Tibial nerve (tissue), 4 donors: Measurements from ENCODE around the gene CERS6. TPM values are rescaled to one million over a fixed set of nuclear protein-coding genes. Genes with fewer than 3 reads are reported as not detected.

Experiments used
- DNase-seq, 2 donors: peaks; one replicate each; pipeline ENCODE4 v3.0.0-alpha.2; 2019; ENCODE audit warnings: low spot score in 2 of 2
- H3K27ac ChIP-seq, 4 donors: fragments of 200-600 bp; sonication (generic) in 3 of 4; one replicate each; pipeline ENCODE4 v1.5.1; 2017 to 2019; ENCODE audit warnings: mild to moderate bottlenecking in 1 of 4
- H3K27me3 ChIP-seq, 2 donors: fragments of 200-600 bp; sonication (generic) in 1 of 2; one replicate each; pipeline versions ENCODE4 v1.5.1 to v1.6.0; 2017 to 2019
- H3K36me3 ChIP-seq, 3 donors: fragments of 200-600 bp; sonication (generic); one replicate each; pipeline ENCODE4 v1.5.1; 2018 to 2019
- H3K4me1 ChIP-seq, 4 donors: fragments of 200-600 bp; sonication (generic) in 3 of 4; one replicate each; pipeline ENCODE4 v1.5.1; 2017 to 2019
- H3K4me3 ChIP-seq, 4 donors: fragments of 200-600 bp; sonication (generic) in 3 of 4; one replicate each; pipeline ENCODE4 v1.5.1; 2017 to 2019; ENCODE audit warnings: mild to moderate bottlenecking in 1 of 4, moderate library complexity in 1 of 4
- H3K9me3 ChIP-seq, 4 donors: fragments of 200-600 bp; sonication (generic) in 3 of 4; one replicate each; pipeline ENCODE4 v1.5.1; 2017 to 2019
- CTCF ChIP-seq, 5 experiments: fragments of 200-600 bp in 3 of 5; fragments of 450-650 bp in 2 of 5; sonication (generic) in 3 of 5; IDR thresholded peaks; one replicate each; pipeline ENCODE4 v1.5.1; 2016 to 2019; ENCODE audit warnings: antibody characterized with exemption in 5 of 5, mild to moderate bottlenecking in 3 of 5, moderate library complexity in 2 of 5
- EP300 ChIP-seq, 2 donors: sonication (generic); formaldehyde crosslinking; IDR thresholded peaks; one replicate each; pipeline ENCODE4 v1.6.1; 2017; ENCODE audit warnings: antibody characterized with exemption in 2 of 2, mild to moderate bottlenecking in 1 of 2
- POLR2A ChIP-seq, 2 donors: fragments of 450-650 bp; IDR thresholded peaks; one replicate each; pipeline ENCODE4 v1.6.1; 2017; ENCODE audit warnings: antibody characterized with exemption in 2 of 2, mild to moderate bottlenecking in 2 of 2, moderate library complexity in 2 of 2
- WGBS, 2 donors: methylation state at CpG; one replicate each; pipeline ENCODE4 v1.1.5; 2018; 5-methylcytosine and 5-hydroxymethylcytosine counted together
- total RNA-seq, 4 donors: library from RNA; depleted of rRNA; stranded (reverse); fragments of >200 nt; gene quantifications; one replicate each; pipeline ENCODE4 v1.1.0, GENCODE V29; 2016

Gene CERS6
- total RNA-seq, 4 donors from 2014 or later: 37.7 to 38.7 (median 37.8) TPM

GRCh38 chr2:168441214-168441872 is 14.7 kb upstream of the CERS6 start:
- TF ChIP-seq CTCF (IDR thresholded peaks at IDR 0.05): no peak
- no peak for TF ChIP-seq EP300 (IDR thresholded peaks at IDR 0.05)
- no peak for TF ChIP-seq POLR2A (IDR thresholded peaks at IDR 0.05)
- peaks cover 0 to 5% (median 0%) of the 10 kb centered on the region in 4 donors for H3K4me1 ChIP-seq
- no peak overlapping the region for H3K27ac ChIP-seq
- H3K36me3 ChIP-seq: no peaks in the 10 kb centered on the region
- no peak overlapping the region for H3K4me3 ChIP-seq
- no peak for DNase-seq
- WGBS, 2 donors: 87 to 89% methylated on average over 6 of the region's 6 CpGs
- H3K27me3 ChIP-seq: no peaks in the 10 kb centered on the region
- peaks cover 0 to 6% (median 0%) of the 10 kb centered on the region in 4 donors for H3K9me3 ChIP-seq

GRCh38 chr2:168443818-168444217 is 12.3 kb upstream of the CERS6 start:
- Histone ChIP-seq H3K36me3 (no peaks in the 10 kb centered on the region), H3K9me3 (peaks cover 0 to 6% (median 0%) of the 10 kb centered on the region in 4 donors), H3K4me3 (no peak overlapping the region), H3K27me3 (no peaks in the 10 kb centered on the region), H3K27ac (no peak overlapping the region), H3K4me1 (peaks cover 0 to 5% (median 0%) of the 10 kb centered on the region in 4 donors)
- DNase-seq: no peak
- TF ChIP-seq POLR2A (IDR thresholded peaks at IDR 0.05) (no peak), EP300 (IDR thresholded peaks at IDR 0.05) (no peak), CTCF (IDR thresholded peaks at IDR 0.05) (no peak)

- no peaks in the 10 kb centered on the region for H3K27me3 ChIP-seq
These were observed 10.1 kb upstream of the CERS6 start for GRCh38 chr2:168445960-168446359.

GRCh38 chr2:168448980-168449379 is 7.1 kb upstream of the CERS6 start:
- no peaks in the 10 kb centered on the region for H3K4me1 ChIP-seq
- no peak for DNase-seq
- no peak for TF ChIP-seq POLR2A (IDR thresholded peaks at IDR 0.05)
- peaks cover 0 to 6% (median 0%) of the 10 kb centered on the region in 4 donors for H3K9me3 ChIP-seq
- no peak overlapping the region for H3K27ac ChIP-seq
- H3K36me3 ChIP-seq: no peaks in the 10 kb centered on the region
- no peaks in the 10 kb centered on the region for H3K27me3 ChIP-seq
- H3K4me3 ChIP-seq: no peak overlapping the region

More at GRCh38 chr2:168445960-168446359, 10.1 kb upstream of the CERS6 start:
- H3K9me3 ChIP-seq: peaks cover 0 to 6% (median 0%) of the 10 kb centered on the region in 4 donors
- H3K36me3 ChIP-seq: no peaks in the 10 kb centered on the region
- 91 to 95% methylated on average over 2 of the region's 2 CpGs for WGBS, 2 donors
- no peak for TF ChIP-seq CTCF (IDR thresholded peaks at IDR 0.05)
- TF ChIP-seq EP300 (IDR thresholded peaks at IDR 0.05): no peak
- TF ChIP-seq POLR2A (IDR thresholded peaks at IDR 0.05): no peak
- DNase-seq: no peak
- H3K27ac ChIP-seq: no peak overlapping the region
- no peak overlapping the region for H3K4me3 ChIP-seq
- H3K4me1 ChIP-seq: no peaks in the 10 kb centered on the region

- DNase-seq: no peak
- no peaks in the 10 kb centered on the region for H3K27me3 ChIP-seq
- H3K36me3 ChIP-seq: no peaks in the 10 kb centered on the region
- H3K4me3 ChIP-seq: no peak overlapping the region
- peaks cover 0 to 5% (median 0%) of the 10 kb centered on the region in 4 donors for H3K9me3 ChIP-seq
- TF ChIP-seq EP300 (IDR thresholded peaks at IDR 0.05): no peak
- no peak for TF ChIP-seq POLR2A (IDR thresholded peaks at IDR 0.05)
- no peak for TF ChIP-seq CTCF (IDR thresholded peaks at IDR 0.05)
- WGBS, 2 donors: 19 to 29% methylated on average over 3 of the region's 3 CpGs
- H3K4me1 ChIP-seq: no peaks in the 10 kb centered on the region
- no peak overlapping the region for H3K27ac ChIP-seq
These were observed 6.7 kb upstream of the CERS6 start for GRCh38 chr2:168449419-168449818.
